ENCODE data around the gene ZNF800.

DNA sequence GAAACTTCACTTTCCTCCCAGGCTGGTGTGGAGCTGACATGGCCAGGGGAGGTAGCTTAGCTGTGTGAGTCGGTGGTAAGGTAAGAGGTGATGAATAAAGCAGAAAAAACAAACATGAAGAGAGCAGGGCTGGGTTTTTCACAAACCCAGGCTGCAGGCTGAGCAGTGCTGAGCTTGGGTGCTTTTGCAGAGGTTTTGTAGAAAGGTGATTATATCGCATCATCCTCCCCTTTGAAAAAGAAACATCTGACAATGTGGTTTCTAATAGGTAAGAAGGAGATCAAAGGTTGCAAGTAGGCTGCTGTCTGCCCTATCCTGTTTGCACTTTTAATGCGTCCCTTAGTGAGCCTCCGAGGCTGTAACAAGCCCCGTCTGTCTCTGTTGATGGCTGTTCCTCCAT lies 70.2 kb downstream of the ZNF800 start:
- TF ChIP-seq POLR2AphosphoS5 (IDR thresholded peaks at IDR 0.05): no peak
- TF ChIP-seq, protein P1, sequence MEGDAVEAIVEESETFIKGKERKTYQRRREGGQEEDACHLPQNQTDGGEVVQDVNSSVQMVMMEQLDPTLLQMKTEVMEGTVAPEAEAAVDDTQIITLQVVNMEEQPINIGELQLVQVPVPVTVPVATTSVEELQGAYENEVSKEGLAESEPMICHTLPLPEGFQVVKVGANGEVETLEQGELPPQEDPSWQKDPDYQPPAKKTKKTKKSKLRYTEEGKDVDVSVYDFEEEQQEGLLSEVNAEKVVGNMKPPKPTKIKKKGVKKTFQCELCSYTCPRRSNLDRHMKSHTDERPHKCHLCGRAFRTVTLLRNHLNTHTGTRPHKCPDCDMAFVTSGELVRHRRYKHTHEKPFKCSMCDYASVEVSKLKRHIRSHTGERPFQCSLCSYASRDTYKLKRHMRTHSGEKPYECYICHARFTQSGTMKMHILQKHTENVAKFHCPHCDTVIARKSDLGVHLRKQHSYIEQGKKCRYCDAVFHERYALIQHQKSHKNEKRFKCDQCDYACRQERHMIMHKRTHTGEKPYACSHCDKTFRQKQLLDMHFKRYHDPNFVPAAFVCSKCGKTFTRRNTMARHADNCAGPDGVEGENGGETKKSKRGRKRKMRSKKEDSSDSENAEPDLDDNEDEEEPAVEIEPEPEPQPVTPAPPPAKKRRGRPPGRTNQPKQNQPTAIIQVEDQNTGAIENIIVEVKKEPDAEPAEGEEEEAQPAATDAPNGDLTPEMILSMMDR (IDR thresholded peaks at IDR 0.05): no peak
